Activated T-cell treated with anti-CD3 and anti-CD28 coated beads for 48 hours (primary cell): ENCODE results near the gene BBLN.
"Not testable (repeated sequence)": the region's sequence is repeated elsewhere in the genome, so short reads cannot be mapped to it uniquely, and the experiment has no call there.

Experiments
- DNase-seq: peaks from one replicate; pipeline ENCODE4 v3.0.0-alpha.2; 2020; ENCODE audit warnings: low read depth

The BBLN gene, protein sequence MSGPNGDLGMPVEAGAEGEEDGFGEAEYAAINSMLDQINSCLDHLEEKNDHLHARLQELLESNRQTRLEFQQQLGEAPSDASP

DNA sequence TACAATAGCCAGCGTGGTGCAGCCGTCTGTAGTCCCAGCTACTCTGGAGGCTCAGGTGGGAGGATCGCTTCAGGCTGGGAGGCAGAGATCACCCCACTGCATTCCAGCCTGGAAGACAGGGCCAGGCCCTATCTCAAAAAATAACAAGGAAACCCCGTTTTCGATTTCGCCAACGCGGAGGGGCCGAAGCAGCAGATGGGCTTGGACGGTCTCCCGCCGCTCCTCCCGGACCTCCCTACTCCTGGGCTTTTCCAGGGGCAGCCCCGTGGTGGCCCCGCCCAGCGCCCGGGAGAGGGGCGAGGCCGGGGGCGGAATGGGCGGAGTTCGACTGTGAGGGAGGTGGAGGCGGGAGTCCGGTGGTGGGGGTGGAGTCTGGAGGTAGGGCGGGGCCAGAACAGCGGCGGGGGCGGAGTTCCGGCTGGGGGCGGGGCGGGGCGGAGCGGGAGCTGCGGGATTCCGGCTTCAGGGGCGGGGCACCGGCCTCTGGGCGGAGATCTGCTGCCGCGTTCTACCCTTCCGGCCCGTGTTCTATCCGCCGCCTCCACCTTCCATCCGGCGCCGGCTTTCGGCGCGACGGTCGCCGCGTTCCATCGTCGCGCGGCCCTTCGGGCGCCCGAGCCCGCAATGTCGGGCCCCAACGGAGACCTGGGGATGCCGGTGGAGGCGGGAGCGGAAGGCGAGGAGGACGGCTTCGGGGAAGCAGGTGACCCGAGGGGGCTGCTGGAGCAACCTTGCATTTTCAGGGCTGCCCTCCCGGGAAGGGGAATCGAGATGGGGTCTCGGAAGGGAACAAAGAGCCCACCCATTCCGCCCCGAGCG, at the start of gene BBLN:
BBLN (plus strand) TSS at position 482 of the 819 bp plus-strand sequence; CDS start at position 625, 143 bp downstream.
- DNase-seq, result peak; percentile 96

DNA sequence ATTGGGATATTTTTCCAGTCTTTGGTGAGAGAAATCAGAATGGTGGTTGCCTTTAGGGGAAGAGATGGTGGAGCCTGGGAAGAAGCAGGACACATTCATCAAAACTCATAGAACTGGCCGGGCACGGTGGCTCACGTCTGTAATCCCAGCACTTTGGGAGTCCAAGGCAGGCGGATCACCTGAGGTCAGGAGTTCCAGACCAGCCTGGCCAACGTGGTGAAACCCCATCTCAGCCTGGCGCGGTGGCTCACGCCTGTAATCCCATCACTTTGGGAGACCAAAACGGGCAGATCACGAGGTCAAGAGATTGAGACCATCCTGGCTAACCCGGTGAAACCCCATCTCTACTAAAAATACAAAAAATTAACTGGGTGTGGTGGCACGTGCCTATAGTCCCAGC, 48.3 kb upstream of the BBLN start:
- DNase-seq, result not testable (repeated sequence)

DNA sequence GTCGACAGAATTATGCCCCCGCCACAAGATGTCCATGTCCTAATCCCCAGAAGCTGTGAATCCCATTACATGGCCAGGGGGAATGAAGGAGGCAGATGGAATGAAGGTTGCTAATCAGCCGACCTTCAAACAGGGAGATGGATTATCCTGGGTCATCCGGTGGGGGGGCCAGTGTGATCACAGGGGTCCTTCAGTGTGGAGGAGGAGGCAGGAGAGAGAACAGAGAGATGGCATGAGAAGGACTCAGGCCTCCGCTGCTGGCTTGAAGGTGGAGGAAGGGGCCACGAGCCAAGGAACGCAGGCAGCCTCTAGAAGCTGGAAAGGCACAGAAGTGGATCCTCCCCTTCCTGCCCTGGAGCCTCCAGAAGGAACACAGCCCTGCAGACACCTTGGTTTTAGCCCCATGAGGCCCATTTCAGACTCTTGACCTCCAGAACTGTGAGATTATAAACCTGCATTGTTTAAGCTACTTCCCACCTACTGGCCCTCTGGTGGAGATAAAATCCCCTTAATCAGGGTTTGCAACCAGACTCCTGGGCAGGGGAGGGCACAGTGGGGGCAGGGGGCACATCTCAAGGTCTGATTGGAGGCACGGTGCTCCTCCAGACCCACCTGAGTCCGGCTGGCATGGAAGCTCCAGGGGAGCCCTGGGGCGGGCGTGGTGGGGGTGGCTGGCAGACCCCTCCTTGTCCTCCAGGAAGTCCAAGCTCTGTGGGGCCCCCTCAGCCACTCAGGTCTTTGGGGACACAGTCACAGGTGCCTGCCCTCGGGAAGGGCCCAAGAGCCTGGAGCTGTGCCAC, 46.3 kb upstream of the BBLN start:
- no peak for DNase-seq

DNA sequence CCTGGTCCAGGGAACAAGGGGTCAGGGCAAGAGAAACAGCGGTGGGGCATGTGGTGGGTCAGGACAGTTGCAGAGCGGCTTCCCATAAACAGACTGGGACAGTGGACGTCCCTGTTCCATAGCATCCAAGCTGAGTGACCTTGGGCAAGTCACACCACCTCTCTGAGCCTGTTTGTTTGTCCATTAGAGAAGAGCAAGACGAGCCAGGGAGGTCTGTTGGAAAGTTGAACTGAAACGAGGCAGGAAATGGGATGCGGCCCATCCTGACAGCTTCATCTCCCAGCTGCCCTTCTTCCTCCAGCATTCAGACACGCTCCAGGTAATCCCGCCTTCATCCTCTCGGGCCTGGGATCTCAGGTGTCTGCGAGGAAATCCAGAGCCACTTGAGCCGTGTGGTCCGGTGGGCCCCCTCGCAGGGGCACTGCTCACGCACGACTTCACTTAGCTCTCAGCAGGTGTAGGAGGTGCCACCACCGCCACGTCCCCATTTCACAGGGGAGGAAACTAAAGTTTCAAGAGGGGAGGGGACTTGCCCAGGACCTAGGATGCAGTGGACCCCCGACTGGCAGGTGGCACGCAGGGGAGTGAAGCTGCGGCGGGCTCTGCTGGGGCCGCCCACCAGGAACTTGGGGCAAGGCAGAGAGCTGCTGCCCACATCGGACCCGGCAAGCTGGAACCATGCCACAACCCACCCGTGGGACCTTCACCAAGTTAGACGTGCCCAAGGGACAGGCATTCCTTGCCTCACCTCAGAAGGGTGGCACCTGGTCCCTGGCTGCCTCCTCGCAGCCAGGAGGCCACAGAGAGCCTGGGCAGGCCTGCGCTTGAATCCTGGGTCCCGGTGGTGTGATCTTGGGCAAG, 45.5 kb upstream of the BBLN start:
- no peak for DNase-seq

DNA sequence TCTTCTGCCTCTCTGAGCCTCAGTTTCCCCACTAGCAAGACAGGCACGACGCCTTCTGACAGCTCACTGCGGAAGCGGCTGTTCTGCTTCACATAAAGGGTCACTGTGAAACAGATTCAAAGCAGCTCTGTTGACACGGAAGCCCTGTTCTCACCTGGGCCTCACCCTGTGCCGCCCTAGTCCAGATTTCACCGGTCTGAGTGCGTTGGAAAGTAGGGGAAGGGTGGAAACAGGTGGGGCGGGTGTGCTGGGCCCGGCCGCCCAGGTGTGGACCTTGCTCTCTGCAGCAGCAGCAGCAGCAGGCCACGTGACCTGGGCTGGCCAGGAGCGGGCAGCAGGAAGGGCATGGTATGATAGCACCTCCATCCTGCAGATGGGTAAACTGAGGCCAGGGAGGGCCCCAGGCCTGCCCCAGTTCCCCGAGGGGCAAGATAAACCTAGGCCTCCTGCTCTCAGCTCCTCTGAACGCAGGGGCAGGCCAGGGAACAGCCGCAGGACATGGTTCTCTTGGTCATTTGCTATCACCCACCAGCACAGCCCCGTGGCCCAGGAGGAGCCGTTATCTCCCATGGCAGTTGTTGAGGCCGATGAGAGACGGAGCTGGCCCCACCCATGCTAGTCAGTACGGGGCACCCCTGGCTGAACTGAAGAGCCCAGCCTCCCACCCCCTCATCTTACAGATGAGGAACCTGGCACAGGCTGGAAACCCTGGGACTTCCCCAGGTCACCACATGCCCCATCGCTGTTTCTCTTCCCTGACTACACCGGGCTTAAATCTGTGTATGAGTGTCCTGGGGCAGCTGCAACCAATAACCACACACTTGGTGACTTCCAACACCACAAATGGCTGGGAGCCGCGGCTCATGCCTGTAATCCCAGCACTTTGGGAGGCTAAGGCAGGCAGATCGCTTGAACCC, 44.6 kb upstream of the BBLN start:
- DNase-seq, result no peak

DNA sequence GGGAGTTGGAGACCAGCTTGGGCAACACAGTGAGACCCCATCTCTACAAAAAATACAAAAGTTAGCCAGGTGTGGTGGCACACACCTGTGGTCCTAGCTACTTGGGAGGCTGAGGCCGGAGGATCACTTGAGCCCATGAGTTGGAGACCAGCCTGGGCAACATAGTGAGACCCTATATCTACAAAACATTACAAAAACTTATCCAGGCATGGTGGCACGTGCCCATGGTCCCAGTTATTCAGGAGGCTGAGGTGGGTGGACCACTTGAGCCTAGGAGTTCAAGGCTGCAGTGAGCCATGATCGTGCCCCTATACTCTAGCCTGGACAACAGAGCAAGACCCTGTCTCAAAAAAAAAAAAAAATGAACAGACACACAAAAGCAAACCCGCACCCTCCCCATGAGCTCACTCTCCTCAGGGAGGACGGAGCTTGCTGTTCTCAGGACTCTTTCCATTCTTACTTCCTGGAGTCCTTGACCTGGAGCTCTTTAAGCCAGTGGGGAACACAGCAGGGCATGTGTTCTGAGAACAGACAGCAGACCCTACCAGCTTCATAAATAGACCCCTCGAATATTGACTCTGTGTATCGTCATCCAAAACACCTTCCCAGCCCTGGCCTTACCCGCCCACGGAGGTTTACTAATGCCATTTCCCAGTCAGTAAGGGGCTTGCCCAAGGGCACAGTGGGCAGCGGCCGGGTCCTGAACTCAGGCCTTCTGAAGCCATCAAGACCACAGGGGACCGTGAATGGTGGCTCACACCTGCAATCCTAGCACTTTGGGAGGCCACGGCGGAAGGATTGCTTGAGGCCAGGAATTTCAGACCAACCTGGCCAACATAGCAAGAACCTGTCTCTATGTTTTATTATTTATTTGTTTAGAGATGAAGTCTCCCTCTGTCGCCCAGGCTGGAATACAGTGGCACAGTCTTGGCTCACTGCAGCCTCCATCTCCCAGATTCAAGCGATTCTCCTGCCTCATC, 43.7 kb upstream of the BBLN start:
- no peak for DNase-seq

DNA sequence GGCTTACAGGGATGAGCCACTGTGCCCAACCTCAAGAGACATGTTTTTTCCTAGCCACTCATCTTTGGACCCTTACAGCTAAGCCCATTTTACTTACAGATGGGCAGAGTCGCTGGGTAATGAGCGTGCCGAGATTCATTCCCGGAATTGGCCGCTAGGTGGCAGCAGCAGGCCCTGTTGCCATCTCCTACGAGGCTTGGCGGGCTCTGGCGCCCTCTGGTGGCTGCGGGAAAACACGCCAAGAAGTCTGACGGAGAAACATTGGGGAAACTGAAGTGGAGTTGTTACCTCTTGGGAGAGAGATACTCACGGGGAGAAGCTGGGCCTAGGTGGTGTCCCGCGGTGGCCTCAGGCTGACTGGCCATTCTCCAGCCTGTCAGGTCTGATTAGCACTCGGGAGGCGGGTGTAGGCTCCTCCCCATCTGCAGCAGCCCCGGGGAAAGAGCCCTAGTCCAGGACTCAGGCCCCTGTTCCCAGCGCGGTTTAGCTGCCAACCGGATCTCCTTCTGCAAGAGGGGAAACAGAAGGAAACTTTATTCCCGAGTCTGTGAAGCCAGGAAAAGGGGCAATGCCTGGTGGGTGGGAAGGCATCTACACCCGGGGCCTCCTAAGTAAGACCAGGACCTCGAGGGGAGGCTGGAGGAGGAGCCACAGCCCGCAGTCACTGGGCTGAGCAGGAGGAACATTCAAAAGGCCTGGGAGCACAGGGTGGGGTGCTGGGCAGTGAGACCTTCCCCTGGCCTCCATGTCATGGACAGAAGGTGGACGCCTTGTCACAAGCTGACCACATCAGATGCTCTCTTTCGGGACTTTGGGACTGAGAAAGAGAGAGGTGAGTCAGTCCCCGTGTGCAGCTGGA, 42.2 kb upstream of the BBLN start:
- DNase-seq, result peak; percentile 94

DNA sequence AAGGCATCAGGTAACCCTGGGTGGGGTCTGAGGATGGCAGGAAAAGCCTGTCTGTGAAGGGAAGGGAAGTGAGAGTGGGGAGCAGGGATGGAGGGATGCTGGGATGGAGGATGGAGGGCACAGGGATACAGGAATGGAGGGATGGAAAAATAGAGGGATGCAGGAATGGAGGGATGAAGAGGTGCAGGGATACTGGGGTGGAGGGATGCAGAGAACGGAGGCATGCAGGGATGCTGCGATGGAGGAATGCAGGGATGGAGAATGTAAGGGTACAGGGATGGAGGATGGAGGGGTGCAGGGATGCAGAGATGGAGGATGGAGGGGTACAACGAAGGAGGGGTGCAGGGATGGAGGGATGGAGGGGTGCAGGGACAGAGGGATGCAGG, 41.6 kb upstream of the BBLN start:
- DNase-seq, result no peak

DNA sequence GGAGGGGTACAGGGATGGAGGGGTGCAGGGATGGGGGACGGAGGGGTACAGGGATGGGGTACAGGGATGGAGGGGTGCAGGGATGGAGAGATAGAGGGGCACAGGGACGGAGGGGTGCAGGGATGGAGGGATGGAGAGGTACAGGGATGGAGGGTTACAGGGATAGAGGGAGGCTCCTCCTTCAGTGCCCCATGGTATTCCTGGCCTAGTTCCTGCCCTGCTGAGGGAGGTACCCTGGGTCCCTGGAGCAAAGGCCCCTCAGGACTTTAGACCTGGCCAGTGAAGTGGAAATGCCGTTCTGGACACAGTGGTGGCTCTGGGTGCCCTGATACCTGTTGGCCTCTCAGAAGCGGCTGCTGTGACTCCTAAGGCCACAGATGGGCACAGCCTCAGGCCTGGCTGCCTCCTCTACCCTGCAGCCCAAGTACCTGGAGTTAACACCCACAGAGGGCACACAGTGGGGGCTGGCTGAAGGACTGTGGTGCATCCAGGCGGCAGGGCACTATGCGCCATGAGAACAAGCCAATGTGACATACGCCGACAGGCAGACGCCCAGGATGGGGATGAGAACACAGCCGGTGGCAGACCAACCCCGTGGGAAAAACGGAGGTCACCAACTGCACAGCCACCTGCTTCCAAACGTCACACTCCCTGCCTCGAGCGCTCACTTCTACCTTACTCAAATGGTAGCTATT, 40.9 kb upstream of the BBLN start:
- no peak for DNase-seq

DNA sequence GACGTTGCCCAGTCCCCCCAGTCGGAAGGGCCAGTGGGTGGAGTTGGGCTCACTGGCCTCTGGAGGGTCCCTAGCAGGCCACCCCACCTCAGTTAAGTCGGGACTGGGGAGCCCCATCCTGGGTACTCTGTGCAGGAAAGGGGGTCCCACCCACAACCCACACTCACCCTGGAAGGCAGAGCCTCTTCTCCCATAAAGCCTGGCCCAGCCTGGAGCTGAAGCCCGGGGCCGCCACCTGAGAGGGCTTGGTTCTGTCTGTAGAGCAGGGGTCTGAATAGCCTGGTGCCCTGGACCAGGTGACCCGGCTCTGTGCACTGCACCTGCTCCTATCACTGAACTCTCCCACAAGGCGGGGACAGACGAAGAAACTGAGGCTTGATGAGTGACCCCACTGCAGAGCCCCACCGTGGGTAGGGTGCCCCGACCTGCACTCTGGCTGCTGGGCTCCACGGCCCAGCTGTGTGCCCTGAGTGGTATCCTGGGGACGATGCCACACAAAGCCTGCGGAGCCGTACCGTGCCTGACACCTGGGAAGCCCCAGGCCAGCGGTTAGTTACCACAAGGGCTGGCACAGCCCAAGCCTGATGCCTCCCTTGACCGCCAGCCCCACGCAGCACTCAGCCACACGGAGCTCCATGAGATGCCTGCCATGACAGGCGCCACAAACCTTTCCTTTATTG, 39.9 kb upstream of the BBLN start:
- no peak for DNase-seq

DNA sequence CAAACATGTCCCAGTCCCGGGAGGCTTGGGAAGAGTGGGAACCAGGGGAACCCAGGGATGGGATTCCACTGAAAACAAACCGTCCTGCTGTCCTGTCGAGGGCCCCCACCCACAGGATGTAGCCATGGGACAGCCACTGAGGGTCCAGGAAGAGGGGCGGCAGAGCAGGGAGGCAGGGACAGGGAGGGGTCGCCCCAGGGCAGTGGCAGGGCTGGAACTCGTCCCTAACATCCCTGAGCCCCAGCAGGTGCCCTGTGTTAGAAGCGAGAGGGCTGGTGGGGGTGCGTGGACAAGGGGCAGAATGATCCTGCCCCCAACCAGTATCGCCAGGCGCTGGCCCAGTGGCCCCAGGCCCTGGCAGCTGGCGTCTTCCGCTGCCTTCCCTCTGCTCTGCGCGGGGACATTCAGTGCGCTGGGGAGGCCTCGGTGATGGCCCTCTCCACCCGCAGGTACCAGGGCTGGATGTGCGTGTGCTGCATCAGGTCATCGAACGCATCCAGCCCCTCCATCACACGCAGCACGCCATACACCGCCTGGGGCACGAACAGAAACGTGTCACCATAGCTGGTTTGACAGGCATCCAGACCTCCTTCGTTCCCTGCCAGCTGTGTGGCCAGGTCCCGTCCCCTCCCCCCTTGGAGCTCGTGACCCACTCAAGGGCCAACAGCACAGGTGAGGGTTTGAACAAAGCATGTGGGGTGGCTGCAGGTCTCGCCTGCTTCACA, 39.2 kb upstream of the BBLN start:
- DNase-seq, result no peak

DNA sequence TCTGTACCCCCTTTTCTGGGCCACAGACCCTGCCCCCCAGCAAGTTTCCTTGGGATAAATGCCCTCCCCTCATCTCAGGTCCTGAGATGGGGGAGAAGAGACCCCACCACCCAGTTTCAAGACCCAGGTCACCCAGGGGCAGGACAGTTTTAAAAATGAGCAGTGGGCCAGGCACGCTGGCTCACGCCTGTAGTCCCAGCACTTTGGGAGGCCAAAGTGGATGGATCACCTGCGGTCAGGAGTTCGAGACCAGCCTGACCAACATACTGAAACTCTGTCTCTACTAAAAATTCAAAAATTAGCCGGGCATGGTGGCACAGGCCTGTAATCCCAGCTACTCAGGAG, 38.6 kb upstream of the BBLN start:
- DNase-seq, result no peak

DNA sequence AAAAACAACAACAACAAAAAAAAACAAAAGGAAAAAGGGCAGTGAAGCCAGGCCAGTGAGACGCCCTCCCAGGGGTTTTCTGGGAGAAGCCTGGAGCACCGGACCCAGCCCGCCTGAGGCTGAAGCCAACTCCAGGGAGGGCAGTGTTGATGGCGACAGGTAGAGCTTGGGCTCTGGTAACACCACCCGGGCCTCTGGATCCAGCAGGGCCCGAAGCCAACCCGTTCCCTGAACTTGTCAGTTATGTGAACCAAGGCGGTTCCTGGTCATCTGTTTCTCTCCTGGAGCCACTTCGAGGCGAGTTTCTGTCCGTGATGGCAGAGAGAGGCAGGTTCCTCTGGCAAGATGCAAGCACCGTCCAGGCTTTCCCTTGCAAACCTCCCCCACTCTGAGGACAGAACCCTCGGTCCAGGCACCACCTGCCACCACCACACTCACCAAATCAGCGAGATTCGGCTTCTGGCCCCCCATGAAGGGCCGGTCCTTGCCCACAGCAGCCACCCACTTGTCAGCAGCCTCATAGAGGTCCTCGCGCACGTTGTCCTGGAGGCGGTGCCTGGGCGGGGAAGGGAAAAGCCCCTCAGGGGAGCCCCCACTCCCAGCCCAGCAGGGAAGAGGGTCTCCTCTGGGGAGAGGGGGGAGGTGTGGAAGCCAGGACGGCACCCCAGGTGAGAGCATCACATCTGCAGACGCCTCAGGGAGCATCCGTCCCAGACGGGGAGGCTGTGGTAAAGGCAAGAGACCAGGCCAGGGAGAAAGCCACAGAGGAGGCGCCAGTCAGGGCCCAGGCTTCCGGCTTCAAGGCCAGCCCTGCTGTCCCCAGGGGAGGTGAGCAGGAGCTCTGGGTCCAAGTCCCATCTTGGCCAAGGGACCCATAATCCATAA, 37.9 kb upstream of the BBLN start:
- no peak for DNase-seq

DNA sequence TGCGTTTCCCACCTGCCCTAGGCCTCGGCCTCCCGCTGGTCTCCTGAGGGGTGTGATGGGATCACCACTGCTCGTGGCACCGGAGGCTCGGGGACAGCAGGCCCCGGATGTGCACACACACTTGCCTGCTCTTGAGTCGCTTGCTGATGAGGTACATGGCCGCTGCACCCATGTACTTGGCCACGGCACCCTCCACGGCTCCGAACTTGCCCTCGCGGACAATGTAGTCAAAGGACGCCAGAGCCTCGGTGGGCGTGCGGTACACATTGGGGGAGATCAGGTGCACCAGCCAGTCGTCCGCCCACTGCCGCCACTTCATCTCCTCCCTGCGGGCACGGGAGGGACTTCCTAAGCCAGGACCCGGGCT, 37.3 kb upstream of the BBLN start:
- no peak for DNase-seq

DNA sequence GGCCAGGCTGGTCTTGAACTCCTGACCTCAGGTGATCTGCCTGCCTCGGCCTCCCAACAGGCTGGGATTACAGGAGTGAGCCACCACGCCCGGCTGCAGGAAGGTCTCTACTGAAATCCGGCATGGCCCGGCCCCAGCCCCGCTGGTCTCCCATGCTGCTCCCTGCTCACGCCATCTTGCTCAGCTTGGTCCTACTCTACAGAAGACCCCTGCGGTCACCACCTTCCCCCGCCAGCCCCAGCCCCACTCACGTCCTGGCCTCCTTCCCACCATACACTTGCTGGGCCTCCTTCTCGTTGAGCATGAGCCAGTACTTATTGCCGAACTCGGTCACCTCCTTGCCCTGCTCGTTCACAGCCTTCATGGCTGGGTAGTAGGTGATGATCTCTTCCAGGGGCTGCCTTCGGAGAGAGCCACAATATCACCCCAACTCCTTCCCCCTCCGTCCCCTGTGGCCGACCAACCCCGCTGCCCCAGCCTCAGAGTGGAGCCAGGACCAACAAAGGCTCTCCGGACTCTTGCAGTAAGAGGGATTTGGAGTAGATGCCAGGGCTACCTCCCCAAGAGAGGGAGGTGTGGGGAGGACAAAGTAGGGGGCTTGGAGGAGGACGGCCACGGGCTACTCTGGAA, 36.5 kb upstream of the BBLN start:
- no peak for DNase-seq

DNA sequence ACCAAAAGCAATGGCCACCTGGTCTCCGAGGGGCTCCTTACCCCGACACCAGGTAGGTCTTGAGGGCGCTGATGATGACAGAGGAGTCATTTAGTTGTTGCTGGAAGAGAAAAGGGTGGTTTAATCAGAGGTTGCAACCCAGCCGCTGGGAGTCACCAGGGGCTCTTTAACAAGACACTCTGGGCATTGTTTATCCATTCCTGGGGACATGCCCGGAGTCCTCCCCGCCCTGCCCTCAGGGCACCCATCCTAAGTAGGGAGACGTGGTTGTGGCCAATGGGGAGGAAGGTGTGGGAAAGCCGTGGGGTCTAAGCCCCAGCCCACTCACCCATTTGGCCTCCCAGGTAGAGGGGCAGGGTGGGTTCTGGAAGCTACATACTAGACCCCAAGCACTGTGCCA, 35.6 kb upstream of the BBLN start:
- no peak for DNase-seq
